Activated effector memory CD4-positive, alpha-beta T cell treated with anti-CD3 and anti-CD28 coated beads, Interleukin-2, amount 50 U/mL, for 16 hours (primary cell): ENCODE data around the gene DNASE2B.
"Not testable (repeated sequence)": the region's sequence is repeated elsewhere in the genome, so short reads cannot be mapped to it uniquely, and the experiment has no call there.

Experiments
- DNase-seq: peaks from one replicate; pipeline ENCODE4 v3.0.0-alpha.2; 2020

DNASE2B gene

DNA sequence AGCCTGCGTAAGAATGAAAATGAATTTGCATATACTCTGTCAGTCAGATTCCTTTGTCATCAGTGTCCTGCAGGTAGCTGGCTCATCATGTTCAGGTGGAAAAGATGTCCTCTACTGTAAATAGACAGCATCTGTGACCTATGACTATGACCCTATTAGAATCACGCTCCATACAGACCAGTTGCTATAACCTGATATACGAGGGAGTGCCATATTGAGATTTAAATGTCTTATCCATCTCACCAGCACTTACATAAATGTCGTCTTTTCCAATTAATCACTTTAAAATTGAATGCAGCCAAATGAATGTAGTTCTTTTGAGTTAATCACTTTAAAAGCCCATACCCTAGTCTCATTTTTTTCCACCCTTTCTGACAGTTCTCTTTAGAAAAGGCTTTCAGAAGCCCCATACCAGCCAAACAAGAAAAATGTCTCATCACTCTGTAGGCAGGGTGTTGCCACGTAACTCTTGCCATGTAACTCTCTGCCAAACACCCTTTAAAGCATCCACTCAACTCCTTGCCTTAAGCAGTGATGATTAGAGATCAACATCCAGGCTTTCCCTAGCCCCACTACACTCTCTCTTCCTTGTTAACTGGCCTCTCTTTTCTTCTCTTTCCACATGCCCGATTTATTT lies 26.3 kb downstream of the DNASE2B start:
- no peak for DNase-seq

DNA sequence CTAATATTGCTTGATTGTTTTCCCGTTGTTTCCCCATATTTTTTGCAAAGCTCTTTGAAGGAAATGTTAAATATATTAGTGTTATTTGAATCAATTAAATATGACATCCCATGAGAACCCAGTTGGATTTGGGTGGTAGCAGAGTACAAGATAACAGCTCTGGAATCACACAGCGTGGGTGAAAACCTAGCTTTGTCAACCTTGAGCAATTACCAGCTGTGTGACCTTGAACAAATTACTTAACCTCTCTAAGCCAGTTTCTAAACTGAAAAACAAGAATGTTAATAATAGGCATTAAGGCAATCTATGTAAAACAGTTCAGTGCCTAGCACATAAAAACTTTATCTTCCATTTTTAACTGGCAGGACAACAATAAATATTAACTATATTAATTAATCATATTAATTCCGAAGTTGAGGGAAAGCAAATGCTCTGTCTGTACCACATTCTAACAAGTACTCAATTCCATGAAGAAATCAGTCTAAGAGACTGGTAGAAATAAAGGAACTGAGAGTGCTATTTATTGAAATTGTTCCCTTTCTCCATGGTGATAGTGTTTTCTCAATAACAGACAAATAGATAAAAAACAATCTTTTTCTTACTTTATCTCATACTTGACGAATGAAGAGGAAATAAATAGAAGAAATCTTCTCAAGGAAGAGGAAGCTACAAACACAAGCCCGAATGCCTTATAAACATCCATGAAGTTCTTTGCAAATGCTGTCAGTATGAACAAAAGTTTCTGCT lies 27.0 kb downstream of the DNASE2B start:
- no peak for DNase-seq

DNA sequence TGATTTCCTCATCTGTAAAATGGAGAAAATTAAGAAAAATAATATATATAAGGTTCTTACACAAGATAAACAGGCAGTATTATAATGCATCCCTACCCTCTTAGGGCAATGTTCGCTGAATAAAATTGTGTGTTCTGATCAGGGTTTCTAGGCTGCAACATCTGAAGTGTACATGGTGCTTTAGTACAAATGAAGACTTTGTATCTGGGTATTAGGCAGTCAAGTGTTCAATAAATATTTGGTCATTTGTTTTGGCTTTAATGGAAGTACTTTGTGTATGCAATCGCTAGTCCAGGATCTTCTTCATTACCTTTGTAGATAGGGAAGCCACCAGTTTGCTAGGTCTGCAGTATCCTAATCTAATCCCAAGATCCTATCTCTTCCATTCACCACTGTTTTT lies 28.1 kb downstream of the DNASE2B start:
- no peak for DNase-seq

- DNase-seq: no peak
Measured at GRCh38 chr1:84427250-84428188, 29.2 kb downstream of the DNASE2B start.

DNA sequence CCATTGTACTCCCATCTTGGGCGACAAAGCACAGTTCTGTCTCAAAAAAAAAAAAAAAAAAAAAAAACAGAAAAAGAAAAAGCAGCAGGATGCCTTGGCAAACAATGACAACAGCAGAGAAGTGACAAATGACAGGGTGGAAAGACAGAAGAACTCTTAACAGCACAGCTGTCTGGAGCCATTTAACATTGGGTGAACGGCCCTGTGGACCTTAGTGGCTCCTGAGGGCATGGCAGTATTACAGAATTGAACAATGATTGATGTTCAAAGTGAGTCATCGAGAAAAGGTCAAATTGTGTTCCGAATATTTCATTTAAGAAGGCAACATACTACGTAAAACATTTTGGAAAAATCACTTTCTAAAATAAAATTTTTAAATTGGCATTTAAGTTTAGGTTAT lies 30.0 kb downstream of the DNASE2B start:
- DNase-seq: no peak

DNA sequence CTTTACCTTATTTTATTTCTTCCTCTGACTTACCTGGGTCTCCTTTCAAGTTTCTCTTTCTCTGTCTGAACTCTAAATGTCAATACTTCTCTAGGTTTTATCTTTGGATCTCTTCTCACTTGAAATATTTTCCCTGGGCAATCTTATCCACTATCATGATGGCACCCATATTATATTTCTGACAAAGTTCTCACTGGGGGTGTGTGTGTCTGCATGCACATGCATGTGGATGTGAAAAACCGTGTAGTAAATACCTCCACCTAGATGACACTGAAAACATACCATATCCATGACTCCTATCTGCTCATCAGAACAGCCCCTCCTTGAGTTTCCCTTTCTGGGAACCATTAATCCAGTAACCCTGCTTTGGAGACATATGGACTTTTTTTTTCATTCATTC lies 30.9 kb downstream of the DNASE2B start:
- no peak for DNase-seq

DNA sequence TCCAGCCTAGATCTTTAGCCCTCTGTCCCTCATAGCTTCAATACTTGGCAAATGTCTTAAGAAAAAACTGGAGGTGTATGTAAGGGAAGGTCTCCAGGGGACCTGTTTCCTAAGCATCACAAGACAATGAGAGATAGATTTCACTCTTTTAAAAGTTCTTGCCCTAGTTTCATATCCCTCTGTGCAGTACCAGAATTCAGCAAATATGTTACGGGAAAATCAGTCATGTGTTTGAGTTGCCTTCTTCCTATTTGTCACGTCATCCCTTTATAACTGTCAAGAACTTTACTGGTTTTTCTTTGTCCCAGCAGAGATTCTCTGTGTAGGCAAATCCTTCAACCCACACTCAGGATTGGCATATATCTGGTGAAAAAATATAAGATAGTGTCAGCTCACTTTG lies 32.3 kb downstream of the DNASE2B start:
- no peak for DNase-seq

GRCh38 chr1:84433258-84434080 lies 35.2 kb downstream of the DNASE2B start:
- DNase-seq: peak; percentile 78

DNA sequence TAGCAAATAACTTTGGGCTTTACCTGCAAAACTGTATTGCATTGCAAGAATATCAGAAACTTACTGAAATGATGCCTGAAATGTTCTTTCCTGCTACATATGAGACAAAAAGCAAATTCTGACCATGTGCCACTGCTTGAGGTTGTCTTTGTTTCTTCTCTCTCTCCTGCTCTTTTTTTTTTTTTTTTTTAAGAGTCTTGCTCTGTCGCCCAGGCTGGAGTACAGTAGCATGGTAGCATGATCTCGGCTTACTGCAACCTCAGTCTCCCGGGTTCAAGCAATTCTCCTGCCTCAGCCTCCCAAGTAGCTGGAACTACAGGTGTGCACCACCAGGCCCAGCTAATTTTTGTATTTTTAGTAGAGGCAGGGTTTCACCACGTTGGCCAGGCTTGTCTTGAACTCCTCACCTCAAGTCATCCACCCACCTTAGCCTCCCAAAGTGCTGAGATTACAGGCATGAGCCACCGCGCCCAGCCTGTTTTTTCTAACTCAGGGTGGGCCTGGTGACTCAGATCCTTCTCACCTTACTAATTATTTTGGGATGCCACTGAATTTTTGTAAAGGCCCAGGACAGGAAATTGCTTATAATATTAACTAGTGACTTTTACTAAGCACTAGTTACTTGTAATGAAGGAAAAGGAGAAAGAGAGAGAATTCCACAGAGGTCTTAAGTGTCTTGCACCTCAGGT lies 35.9 kb downstream of the DNASE2B start:
- no peak for DNase-seq

DNA sequence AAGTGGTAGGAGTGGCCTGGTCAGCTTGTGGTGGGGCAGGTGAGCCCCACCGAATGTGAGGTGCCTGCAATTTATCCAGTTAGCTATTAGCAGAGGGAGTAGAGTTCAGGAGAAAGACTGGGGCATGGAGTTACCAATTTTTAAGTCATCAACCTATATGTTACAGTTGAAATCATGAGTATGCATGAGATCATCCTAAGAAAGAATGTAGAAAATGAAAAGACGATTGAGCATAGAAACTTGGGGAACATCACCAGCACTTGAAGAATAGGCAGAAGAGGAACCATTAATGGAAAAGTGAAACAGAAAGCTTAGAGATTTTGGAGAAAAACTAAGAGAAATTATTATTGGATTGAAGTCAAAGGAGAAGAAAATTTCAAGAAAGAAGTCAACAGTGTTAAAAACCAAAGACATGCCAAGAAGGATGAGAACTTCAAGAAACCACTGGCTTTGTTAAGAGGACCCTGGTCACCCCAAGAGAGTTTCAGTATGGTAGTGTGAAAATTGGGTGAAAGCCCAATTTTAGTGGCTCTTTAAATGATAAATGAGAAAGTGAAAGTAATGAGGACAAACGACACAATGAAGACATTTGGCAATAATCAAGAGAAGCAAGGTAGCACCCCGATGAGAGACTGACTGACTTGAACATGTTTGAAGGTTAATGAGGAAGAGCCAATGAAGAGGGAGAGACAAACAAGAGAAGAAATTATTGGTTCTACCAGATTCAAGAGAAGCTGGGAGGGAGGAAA lies 36.7 kb downstream of the DNASE2B start:
- DNase-seq: no peak

DNA sequence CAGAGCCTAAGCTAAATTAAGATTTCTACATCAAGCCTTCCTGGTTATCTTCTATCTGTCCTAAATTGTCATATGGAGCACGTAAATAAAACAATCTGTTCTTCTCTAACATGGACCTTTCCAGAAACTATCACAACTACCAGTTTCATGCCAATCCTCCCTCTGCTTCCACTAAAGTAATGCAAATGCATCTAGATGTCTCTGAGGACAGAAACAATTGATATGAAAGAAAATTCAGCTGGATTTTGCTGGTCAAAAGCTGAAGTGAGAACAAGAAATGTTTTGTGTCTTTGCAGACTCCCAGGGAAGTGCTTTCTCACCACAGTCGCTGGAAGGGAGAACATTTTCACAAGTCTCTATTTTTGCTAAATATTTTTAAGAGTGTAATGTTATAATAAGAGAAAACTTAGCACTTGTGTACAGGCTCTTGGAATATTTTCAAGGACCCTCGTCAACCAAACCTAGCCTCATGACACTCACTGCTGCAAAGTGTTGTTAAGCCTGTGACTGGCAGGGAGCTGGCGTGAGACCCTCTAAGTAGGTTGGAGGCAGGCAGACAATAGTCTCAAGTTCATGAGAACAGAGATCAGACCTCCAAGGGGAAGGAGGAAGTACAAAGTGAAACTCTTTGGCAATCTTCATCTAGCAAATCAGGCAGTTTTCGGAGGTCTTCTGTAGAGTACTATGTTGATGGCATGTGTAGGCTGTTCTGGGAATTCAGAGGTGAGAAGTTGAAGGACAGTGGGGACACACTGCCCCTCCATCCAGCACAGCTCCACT lies 38.8 kb downstream of the DNASE2B start:
- DNase-seq: no peak

DNA sequence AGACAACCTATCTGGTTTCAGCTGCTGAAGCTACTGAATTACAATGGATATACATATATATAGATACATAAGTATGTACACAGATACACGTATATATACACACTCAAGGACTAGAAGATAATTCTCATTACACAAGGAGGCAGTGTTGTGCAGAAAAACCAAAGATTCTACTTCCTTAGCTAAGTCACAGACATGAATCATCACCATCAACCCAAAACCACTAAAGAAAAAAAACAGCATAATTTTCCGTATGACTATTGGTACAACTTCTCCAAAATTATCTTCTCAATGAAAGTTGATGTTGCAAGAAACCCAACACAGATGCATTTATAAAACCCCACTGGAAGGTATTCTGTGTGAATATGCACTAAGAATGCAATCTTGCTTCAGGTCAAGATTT lies 44.0 kb downstream of the DNASE2B start:
- no peak for DNase-seq

DNA sequence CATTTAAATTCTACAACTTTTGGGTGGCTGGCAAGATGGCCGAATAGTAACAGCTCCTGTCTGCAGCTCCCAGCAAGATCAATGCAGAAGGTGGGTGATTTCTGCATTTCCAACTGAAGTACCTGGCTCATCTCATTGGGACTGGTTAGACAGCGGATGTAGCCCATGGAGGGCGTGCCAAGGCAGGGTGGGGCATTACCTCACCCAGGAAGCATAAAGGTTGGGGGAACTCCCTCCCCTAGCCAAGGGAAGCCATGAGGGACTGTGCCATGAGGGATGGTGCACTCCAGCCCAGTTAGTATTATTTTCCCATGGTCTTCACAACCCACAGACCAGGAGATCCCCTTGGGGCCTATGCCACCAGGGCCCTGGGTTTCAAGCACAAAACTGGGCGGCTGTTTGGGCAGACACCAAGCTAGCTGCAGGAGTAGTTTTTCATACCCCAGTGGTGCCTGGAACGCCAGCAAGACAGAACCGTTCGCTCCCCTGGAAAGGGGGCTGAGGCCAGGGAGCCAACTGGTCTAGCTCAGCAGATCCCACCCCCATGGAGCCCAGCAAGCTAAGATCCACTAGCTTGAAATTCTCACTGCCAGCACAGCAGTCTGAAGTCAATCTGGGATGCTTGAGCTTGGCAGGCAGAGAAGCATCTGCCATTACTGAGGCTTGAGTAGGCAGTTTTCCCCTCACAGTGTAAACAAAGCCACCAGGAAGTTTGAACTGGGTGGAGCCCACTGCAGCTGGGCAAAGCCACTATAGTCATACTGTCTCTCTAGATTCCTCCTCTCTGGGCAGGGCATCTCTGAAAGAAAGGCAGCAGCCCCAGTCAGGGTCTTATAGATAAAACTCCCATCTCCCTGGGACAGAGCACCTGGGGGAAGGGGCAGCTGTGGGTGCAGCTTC lies 44.7 kb downstream of the DNASE2B start:
- peak; percentile 68 for DNase-seq

- not testable (repeated sequence) for DNase-seq
Measured at GRCh38 chr1:84448704-84449103, 50.4 kb downstream of the DNASE2B start.

DNA sequence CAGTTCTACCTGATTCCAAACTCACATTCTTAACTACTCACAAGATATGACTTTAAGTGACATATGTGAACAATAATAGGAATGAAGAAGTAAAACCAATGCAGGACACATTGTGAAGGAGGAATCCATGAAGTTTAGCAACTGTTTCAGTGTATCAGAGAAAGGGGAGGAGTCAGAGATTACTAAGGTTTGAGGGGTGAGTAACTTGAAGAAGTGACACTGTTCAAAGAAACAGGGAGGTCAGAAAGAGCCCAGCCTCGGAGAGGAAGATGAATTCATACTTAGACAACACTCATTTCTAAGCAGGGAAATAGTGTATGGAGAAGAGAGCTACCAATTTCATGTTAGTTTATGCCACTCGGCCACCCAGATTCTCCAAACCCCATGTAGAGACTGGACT lies 52.6 kb downstream of the DNASE2B start:
- no peak for DNase-seq

DNA sequence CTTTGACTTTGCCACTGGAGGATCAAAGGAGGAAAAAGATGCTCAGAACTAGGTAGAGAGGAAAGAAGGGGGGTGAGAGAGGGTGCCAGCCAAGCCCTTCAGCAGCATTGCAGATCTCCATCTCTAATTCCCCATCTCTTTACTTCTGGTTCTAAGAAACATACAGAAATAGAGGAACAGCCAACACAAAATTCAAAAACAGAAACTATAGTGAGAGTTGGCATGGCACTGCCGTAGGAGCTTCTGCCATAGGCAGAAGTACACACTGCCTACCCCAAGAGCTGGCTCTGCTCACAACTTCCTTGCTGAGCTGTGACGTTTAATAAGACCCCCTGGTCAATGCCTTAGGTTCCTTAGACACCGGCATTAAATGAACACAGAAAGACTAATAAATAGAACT lies 54.2 kb downstream of the DNASE2B start:
- no peak for DNase-seq

DNA sequence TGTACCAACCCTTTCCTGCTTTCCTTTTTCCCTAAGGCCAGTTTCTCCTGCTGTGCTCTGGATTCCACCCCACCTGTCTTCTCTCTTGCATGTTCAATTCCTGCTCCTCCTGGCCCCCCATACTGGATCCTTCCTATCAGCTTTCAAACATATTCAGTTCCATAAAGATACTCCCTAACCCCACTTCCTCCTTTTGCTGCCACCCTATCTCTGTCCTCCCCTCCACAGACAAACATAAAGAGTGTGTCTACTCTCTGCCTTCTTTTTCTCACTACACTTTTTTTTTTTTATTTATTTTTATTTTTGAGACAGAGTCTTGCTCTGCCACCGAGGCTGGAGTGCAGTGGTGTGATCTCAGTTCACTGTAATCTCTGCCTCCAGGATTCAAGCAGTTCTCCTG lies 63.8 kb downstream of the DNASE2B start:
- DNase-seq: no peak
